GM21717 (cell line): ENCODE data around the gene STARD13.

Experiments
- ATAC-seq: cut with Tn5 transposase; IDR thresholded peaks from one replicate; pipeline ENCODE4 v1.9.1; 2021; ENCODE audit warnings: mild to moderate bottlenecking, moderate library complexity; ENCODE audit not compliant: unreplicated experiment

The STARD13 gene

GRCh38 chr13:33101835-33102234 lies 183.7 kb downstream of the STARD13 start:
- no peak for ATAC-seq

GRCh38 chr13:33100886-33101285 lies 184.7 kb downstream of the STARD13 start:
- ATAC-seq, result no peak

- no peak for ATAC-seq
Measured at GRCh38 chr13:33099860-33100259, 185.7 kb downstream of the STARD13 start.

- no peak for ATAC-seq
Measured at GRCh38 chr13:33096886-33097605, 188.5 kb downstream of the STARD13 start.

GRCh38 chr13:33092073-33092987 lies 193.2 kb downstream of the STARD13 start:
- no peak for ATAC-seq

GRCh38 chr13:33091415-33091774 lies 194.2 kb downstream of the STARD13 start:
- no peak for ATAC-seq

- ATAC-seq, result no peak
Measured at GRCh38 chr13:33090755-33091414, 194.7 kb downstream of the STARD13 start.

- ATAC-seq, result no peak
Measured at GRCh38 chr13:33089311-33089710, 196.2 kb downstream of the STARD13 start.

GRCh38 chr13:33087790-33088189 lies 197.8 kb downstream of the STARD13 start:
- no peak for ATAC-seq

GRCh38 chr13:33087091-33087490 lies 198.5 kb downstream of the STARD13 start:
- ATAC-seq, result no peak

- ATAC-seq, result no peak
Measured at GRCh38 chr13:33083054-33083453, 202.5 kb downstream of the STARD13 start.

GRCh38 chr13:33081666-33082065 lies 203.9 kb downstream of the STARD13 start:
- ATAC-seq, result no peak

- ATAC-seq, result no peak
Measured at GRCh38 chr13:33080972-33081590, 204.5 kb downstream of the STARD13 start.

- ATAC-seq, result no peak
Measured at GRCh38 chr13:33079960-33080359, 205.6 kb downstream of the STARD13 start.

GRCh38 chr13:33078263-33078662 lies 207.3 kb downstream of the STARD13 start:
- ATAC-seq, result no peak

GRCh38 chr13:33076001-33076992 lies 209.3 kb downstream of the STARD13 start:
- no peak for ATAC-seq

GRCh38 chr13:33073338-33073737 lies 212.2 kb downstream of the STARD13 start:
- no peak for ATAC-seq

GRCh38 chr13:33072759-33073158 lies 212.8 kb downstream of the STARD13 start:
- no peak for ATAC-seq

- ATAC-seq, result no peak
Measured at GRCh38 chr13:33072282-33072681, 213.3 kb downstream of the STARD13 start.

- no peak for ATAC-seq
Measured at GRCh38 chr13:33070713-33071112, 214.8 kb downstream of the STARD13 start.
